ENCODE data around the gene PLXDC1.
"Not testable (repeated sequence)": the region's sequence is repeated elsewhere in the genome, so short reads cannot be mapped to it uniquely, and the experiment has no call there.

The PLXDC1 gene

GRCh38 chr17:39062846-39063680 is 88.4 kb downstream of the PLXDC1 start:
- DNase-seq (ENCODE audit: low spot score): no peak

- DNase-seq (ENCODE audit: low spot score): no peak
These were observed 92.9 kb downstream of the PLXDC1 start for GRCh38 chr17:39058524-39058923.

GRCh38 chr17:39057701-39058206 is 93.7 kb downstream of the PLXDC1 start:
- no peak for DNase-seq (ENCODE audit: low spot score)

GRCh38 chr17:39054111-39054645 is 97.3 kb downstream of the PLXDC1 start:
- no peak for DNase-seq (ENCODE audit: low spot score)

- DNase-seq (ENCODE audit: low spot score): not testable (repeated sequence)
These were observed 99.0 kb downstream of the PLXDC1 start for GRCh38 chr17:39052423-39052822.

- DNase-seq (ENCODE audit: low spot score): no peak
These were observed 100.3 kb downstream of the PLXDC1 start for GRCh38 chr17:39051001-39051585.

- DNase-seq (ENCODE audit: low spot score): peak; percentile 17
These were observed 105.3 kb downstream of the PLXDC1 start for GRCh38 chr17:39045948-39046679.

- no peak for DNase-seq (ENCODE audit: low spot score)
These were observed 115.4 kb downstream of the PLXDC1 start for GRCh38 chr17:39036009-39036408.

GRCh38 chr17:39035578-39035977 is 115.9 kb downstream of the PLXDC1 start:
- DNase-seq (ENCODE audit: low spot score): not testable (repeated sequence)

- no peak for DNase-seq (ENCODE audit: low spot score)
These were observed 122.7 kb downstream of the PLXDC1 start for GRCh38 chr17:39028690-39029089.

GRCh38 chr17:39027455-39028035 is 123.9 kb downstream of the PLXDC1 start:
- peak; percentile 17 for DNase-seq (ENCODE audit: low spot score)

- peak; percentile 26 for DNase-seq (ENCODE audit: low spot score)
These were observed 124.4 kb downstream of the PLXDC1 start for GRCh38 chr17:39026980-39027451.

- not testable (repeated sequence) for DNase-seq (ENCODE audit: low spot score)
These were observed 125.1 kb downstream of the PLXDC1 start for GRCh38 chr17:39026346-39026745.

GRCh38 chr17:39022924-39023323 is 128.5 kb downstream of the PLXDC1 start:
- DNase-seq (ENCODE audit: low spot score): no peak

GRCh38 chr17:39020037-39020436 is 131.4 kb downstream of the PLXDC1 start:
- not testable (repeated sequence) for DNase-seq (ENCODE audit: low spot score)

GRCh38 chr17:39018267-39019134 is 132.9 kb downstream of the PLXDC1 start:
- DNase-seq (ENCODE audit: low spot score): no peak

GRCh38 chr17:39016193-39017153 is 135.0 kb downstream of the PLXDC1 start:
- no peak for DNase-seq (ENCODE audit: low spot score)

GRCh38 chr17:39015546-39015935 is 135.9 kb downstream of the PLXDC1 start:
- no peak for DNase-seq (ENCODE audit: low spot score)

GRCh38 chr17:39014795-39015545 is 136.5 kb downstream of the PLXDC1 start:
- DNase-seq (ENCODE audit: low spot score): no peak
